Measurements from ENCODE around the gene VPS26C. TPM values are rescaled to one million over a fixed set of nuclear protein-coding genes. Genes with fewer than 3 reads are reported as not detected.

The VPS26C gene
- total and polyA plus RNA-seq, 2 of the 8 experiments (the other 6 are each of a cell fraction or from before 2014, with no cell fraction given), result 43.5 to 71.6 TPM

- no peak for TF ChIP-seq CHD7 (IDR thresholded peaks at IDR 0.05; ENCODE audit: insufficient replicate concordance, low read length)
- TF ChIP-seq, protein P1, sequence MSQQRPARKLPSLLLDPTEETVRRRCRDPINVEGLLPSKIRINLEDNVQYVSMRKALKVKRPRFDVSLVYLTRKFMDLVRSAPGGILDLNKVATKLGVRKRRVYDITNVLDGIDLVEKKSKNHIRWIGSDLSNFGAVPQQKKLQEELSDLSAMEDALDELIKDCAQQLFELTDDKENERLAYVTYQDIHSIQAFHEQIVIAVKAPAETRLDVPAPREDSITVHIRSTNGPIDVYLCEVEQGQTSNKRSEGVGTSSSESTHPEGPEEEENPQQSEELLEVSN (IDR thresholded peaks at IDR 0.05), result no peak
- no peak for TF ChIP-seq JUND (IDR thresholded peaks at IDR 0.05; ENCODE audit: low read length)
- no peak for TF ChIP-seq GTF2F1 (IDR thresholded peaks at IDR 0.05; ENCODE audit: borderline replicate concordance, low read depth, low read length)
- no peak for TF ChIP-seq CEBPB (IDR thresholded peaks at IDR 0.05; ENCODE audit: low read depth, low read length)
- TF ChIP-seq EZH2 (IDR thresholded peaks at IDR 0.05; ENCODE audit: low read depth, low read length, severe bottlenecking), result no peak
- TF ChIP-seq KDM1A (IDR thresholded peaks at IDR 0.05; ENCODE audit: borderline replicate concordance, low read length), result no peak
These were observed 59.6 kb downstream of the VPS26C start (continued) for GRCh38 chr21:37207441-37208009.
